Right renal pelvis (tissue), 4 donors: ENCODE results near the gene ZNF619. TPM values are rescaled to one million over a fixed set of nuclear protein-coding genes. Genes with fewer than 3 reads are reported as not detected.

Source experiments
- DNase-seq, 4 donors: peaks; one replicate each; pipeline ENCODE4 v3.0.0-alpha.2; 2013; ENCODE audit warnings: low read depth in 4 of 4, low spot score in 3 of 4, missing footprints in 1 of 4
- polyA plus RNA-seq, 4 donors: library from polyadenylated mRNA; unstranded; fragments of 120-200 nt; gene quantifications; one replicate each; pipeline ENCODE4 v1.2.1, GENCODE V29; 2013; ENCODE audit not compliant: insufficient read length in 4 of 4

ZNF619 gene
- polyA plus RNA-seq, 4 donors: 6.2 to 8.4 (median 7.4) TPM

DNA sequence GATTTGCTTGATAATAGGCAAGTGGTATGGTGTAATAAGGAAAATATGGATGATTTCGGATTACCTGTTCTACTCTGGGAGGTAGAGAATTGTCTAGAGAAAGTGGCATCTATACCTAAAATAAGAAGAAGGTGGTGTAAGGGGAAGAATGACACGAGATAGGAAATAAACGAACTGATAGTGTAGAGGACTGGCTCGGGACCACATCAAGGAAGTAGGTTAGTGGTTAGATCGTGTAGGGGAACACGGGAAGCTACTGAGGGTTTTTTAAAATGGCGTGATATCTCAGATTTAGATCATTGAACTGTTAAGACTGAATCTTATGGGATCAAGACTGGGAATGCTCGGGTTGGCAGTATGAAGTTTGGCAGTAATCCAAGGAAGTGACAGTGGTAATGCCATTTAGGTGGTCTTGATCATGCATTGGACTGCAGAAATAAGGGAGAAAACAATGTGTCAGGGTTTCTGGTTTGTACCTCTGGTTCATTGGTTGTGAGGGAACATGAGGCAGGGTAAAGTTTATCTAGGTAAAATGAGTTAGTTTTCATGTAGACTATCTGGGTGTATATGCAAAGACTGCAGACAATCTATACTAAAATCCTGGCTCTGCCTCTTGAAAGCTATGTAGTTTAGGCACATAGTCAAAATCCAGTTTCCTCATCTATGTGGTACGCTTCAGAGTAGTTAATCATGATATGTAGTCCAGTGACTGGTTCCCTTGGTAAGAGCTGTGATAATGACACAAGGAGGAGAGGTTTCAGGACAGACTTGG, 12.4 kb upstream of the ZNF619 start:
- DNase-seq: no peak

DNA sequence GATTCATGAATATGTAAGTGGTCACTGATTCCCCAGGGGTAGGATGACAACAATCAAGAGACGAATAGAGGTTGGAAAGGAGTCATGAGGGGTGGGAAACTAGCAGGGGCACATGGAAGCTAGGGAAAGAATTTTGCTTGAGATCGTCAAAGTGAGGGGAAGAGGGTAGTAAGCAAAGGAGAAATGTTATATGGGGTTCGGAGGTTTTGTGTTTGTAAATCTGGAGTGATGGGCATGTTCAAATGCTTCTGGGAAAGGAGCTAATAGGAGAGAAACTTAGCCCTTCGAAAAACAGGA, 11.9 kb upstream of the ZNF619 start:
- DNase-seq: no peak

DNA sequence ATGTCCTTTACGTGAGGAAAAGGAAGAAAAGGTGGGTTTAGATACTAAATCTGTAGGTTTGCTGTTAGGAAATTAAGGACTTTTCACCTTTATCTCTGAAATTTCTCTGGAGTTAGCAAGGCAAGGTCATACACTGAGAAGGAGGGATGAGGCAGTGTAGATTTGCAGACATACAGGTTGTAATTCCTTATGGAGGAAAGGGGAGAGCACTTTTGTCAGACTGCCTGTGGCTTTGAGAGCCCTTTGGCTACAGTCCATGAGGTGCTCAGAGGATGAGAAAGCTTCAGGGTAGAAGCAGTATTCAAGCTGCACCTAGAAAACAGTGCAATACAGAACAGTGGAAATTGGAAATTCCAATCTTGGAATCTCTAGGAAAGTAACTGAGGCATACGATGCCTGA, 11.5 kb upstream of the ZNF619 start:
- DNase-seq: no peak

DNA sequence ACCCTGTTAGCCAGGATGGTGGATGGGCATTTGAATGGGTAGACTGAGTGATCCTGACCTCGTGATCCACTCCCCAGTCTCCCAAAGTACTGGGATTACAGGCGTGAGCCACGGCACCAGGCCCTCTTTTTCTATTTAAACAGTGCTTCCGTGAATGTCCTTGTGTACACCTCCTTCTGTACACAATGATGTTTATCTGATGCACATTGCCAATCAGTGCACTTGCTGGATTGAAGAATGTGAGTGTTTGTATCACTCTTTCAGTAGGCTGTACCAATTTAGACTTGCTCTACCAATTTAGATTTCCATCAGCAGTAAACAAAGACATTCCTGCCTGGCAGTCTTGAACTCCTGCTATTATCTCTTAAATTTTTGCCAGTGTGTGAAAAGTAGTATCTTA, 8.9 kb upstream of the ZNF619 start:
- DNase-seq: no peak

GRCh38 chr3:40470701-40471100, 6.2 kb upstream of the ZNF619 start:
- no peak for DNase-seq

DNA sequence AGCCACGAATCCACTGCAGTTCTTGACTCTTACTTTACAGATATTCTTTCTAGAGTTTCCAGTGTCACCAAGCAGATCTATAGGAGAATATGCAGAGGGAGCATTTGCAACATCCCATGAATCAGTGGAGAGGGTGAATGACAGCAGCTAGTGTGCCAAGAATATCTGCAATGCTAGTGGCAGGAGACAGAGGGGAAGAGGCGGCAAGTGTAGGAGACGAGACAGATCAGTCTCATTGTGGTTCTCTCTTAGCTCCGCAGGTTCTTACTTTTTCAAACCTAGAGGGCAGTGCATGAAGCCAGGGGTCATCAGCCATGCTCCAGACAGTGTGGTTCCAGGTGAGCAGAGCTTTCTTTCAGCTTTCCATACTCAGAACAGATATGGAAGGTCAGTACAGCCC, 744 bp downstream of the ZNF619 start:
- DNase-seq: no peak

- no peak for DNase-seq
Observed at GRCh38 chr3:40487172-40487571, 10.2 kb downstream of the ZNF619 start.

DNA sequence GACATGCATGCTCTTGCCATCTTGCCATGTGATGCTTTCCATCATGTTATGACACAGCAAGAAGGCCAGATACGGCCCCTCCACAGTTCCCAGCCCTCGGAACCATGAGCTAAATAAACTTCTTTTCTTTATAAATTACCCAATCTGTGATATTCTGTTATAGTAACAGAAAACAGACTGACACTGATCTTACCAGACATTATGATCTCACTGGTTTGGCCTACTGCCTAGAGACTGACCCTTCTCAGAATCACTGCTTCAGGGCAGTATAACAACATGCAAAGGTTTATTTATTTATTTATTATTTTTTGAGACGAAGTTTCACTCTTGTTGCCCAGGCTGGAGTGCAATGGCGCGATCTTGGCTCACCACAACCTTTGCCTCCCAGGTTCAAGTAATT, 14.0 kb downstream of the ZNF619 start:
- DNase-seq: no peak

DNA sequence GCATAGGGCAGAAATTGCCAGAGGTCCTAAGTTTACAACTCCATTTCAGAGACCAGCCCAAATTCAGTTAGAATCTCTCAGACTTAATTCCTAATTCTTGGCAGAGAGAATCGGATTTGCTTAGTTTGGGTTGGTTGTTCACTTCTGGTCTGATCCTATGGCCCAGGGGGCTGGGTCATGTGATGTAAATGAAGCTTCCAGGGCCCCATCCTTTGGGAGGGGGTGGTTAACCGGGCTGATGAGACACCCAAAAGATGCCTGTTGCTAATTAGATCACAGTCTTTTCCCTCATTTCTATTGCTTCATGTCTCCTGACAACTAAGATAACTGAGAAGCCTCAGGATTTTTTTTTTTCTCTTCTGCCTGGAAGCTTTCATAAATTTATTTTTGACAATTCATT, 17.8 kb downstream of the ZNF619 start:
- no peak for DNase-seq

- no peak for DNase-seq
Observed at GRCh38 chr3:40497288-40497687, 20.4 kb downstream of the ZNF619 start.

- no peak for DNase-seq
Observed at GRCh38 chr3:40499952-40500351, 23.0 kb downstream of the ZNF619 start.

- DNase-seq: no peak
Observed at GRCh38 chr3:40502034-40502433, 25.1 kb downstream of the ZNF619 start.

- DNase-seq: no peak
Observed at GRCh38 chr3:40504636-40505430, 27.9 kb downstream of the ZNF619 start.

GRCh38 chr3:40505599-40506462, 28.9 kb downstream of the ZNF619 start, which contains the start of gene ZNF620:
TSS of gene ZNF620 (plus strand) at chr3:40506039. CDS start at chr3:40506353, 314 bp downstream.
- peak; percentile 63 to 81 (median 77) for DNase-seq

DNA sequence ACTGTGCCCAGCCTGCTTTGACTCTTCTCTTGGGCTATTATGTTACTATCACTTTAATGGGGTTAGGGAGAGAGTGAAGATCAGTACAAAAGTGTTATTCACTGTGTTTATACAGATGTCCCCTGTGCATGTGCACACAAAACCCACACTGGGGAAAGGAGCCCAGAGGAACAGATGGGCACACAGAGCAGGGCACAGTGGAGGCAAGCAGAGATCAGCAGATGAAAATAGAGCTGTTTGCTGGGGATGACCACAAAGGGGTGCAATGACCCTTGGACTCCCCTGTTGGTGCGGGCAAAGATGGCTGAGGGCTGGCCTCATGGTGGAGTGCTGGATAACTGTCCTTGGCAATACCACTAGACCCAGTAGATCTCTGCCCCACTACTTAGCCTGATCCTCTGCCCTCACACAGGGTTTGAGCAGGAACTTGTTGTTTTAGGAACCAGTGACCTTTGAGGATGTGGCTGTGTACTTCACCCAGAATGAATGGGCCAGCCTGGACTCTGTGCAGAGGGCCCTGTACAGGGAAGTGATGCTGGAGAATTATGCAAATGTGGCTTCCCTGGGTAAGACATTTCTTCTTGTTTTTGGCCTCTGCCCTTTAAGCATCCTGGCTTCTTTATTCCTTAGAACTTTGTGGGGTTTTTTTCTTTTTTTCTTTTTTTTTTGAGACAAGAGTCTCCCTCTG, 34.3 kb downstream of the ZNF619 start:
- no peak for DNase-seq

- no peak for DNase-seq
Observed at GRCh38 chr3:40516201-40516600, 39.3 kb downstream of the ZNF619 start.

- no peak for DNase-seq
Observed at GRCh38 chr3:40518067-40518466, 41.1 kb downstream of the ZNF619 start.

- DNase-seq: no peak
Observed at GRCh38 chr3:40518848-40519247, 41.9 kb downstream of the ZNF619 start.

- DNase-seq: no peak
Observed at GRCh38 chr3:40521254-40521653, 44.3 kb downstream of the ZNF619 start.

DNA sequence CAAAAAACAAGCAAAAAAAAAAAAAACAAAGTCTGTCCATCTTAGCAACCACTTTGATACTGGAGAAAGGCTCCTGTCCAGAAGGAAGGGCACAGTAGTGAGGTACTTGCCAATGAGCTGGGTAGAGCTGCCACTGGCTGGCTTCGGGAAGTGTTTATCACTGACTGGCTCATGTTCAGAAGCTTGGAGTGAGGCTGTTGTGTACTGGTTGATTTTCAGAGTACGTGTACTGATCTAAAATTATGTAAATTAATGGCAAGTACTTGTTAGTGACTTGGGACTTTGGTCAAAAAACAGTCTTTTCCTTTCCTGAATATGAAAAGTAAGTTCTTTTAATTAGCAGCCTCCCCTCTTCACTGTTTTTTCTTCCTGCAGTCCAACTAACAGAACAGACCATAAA, 46.9 kb downstream of the ZNF619 start:
- DNase-seq: no peak

DNA sequence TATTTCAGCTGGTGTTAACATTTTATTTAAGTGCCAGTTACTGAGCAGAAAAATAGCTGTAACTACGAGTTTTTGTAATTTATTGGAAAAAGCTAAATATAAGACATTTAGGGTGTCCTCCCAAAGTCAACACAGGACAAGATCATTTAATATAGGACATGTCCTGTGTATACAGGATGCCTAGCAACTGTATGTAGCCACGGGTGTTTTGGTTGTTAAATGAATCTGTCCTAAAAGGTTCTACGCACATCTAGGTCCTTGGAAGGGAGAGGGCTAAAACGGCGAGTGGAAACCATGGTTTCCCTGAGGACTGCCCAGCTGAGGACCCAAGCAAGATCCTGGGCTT, 47.3 kb downstream of the ZNF619 start:
- DNase-seq: peak in 1 of 4 donors; percentile 15
